Measurements from ENCODE around the gene CDK7.

DNA sequence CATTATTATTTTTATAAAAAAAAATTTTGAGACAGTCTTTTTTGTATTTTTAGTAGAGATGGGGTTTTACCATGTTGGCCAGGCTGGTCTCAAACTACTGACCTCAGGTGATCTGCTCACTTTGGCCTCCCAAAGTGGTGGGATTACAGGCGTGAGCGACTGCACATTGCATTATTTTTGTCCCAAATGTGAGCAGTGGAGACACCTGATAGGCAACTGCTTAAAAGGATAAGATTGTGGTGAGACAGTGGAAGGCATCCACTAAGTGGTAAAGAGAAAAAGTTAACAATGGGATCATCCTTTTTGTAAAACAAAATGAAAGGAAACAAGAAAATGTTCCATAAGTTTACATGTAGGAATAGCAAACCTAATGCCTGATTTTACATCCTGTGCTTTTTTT is 47.3 kb upstream of the CDK7 start:
- TF ChIP-seq CTCF (optimal IDR thresholded peaks at IDR 0.05 in 1 of 3, IDR thresholded peaks at IDR 0.05 in 1 of 3, conservative IDR thresholded peaks at IDR 0.05 in 1 of 3; ENCODE audit: extremely low read depth in 1 of 3, insufficient read depth in 2 of 3, low read length in 3 of 3) (no peak), EZH2 (IDR thresholded peaks at IDR 0.05; ENCODE audit: low read length) (no peak)
